ENCODE results near the gene KIAA1755.

KIAA1755 gene

GRCh38 chr20:38260378-38261053 is at the start of gene KIAA1755:
Gene KIAA1755, minus strand, starts transcription at chr20:38260735. Its CDS starts 235 bp downstream, at chr20:38260500.
- no peak for DNase-seq (ENCODE audit: low read depth)

- DNase-seq (ENCODE audit: low read depth): no peak
Measured at GRCh38 chr20:38308447-38308846, 47.9 kb upstream of the KIAA1755 start.

- DNase-seq (ENCODE audit: low read depth): no peak
Measured at GRCh38 chr20:38308047-38308438, 47.5 kb upstream of the KIAA1755 start.

- DNase-seq (ENCODE audit: low read depth): no peak
Measured at GRCh38 chr20:38307371-38308046, 47.0 kb upstream of the KIAA1755 start.

- DNase-seq (ENCODE audit: low read depth): no peak
Measured at GRCh38 chr20:38306379-38306778, 45.8 kb upstream of the KIAA1755 start.

- DNase-seq (ENCODE audit: low read depth): no peak
Measured at GRCh38 chr20:38305541-38305940, 45.0 kb upstream of the KIAA1755 start.

GRCh38 chr20:38304845-38305447 is 44.4 kb upstream of the KIAA1755 start:
- no peak for DNase-seq (ENCODE audit: low read depth)

DNA sequence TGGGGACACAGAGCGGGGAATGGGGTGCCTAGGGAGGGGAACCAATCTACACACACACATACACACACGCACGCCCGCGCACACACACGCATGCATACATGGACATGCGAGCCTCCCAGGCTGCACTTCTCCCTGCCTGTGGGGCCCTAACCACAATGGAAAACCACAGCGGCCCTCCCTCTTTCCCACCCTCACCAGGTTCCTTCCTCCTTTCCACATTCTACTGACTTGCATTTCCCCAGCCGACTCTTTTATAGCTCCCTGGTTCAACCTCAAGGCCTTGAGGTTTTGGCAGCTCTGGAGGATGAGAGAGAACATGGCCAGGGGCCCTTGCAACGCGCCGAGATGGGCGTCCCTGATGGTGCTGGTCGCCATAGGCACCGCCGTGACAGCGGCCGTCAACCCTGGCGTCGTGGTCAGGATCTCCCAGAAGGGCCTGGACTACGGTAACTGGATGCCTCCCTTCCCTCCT is 43.4 kb upstream of the KIAA1755 start, which contains the start of gene BPI:
TSS of gene BPI (plus strand) at position 249 of the 472 bp plus-strand sequence. CDS start at position 317, 68 bp downstream.
- no peak for DNase-seq (ENCODE audit: low read depth)

GRCh38 chr20:38302786-38303185 is 42.3 kb upstream of the KIAA1755 start:
- no peak for DNase-seq (ENCODE audit: low read depth)

DNA sequence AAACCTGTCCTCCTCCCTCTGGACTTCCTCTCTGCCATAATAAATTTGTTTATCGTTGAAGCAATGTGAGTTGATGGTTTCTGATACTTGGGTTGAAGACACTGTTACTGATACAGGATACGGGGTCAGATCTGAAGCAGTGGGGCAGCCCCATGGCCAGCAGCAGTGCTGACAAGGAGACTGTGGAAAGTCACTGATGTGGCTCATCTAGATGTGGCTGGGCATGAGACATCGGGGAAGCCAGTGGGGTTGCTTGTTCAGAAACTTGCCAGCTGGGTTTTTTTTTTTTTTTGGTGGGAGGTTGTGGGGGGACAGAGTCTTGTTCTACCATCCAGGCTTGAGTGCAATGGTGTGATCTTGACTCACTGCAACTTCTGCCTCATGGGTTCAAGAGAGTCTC is 40.8 kb upstream of the KIAA1755 start:
- DNase-seq (ENCODE audit: low read depth): no peak

DNA sequence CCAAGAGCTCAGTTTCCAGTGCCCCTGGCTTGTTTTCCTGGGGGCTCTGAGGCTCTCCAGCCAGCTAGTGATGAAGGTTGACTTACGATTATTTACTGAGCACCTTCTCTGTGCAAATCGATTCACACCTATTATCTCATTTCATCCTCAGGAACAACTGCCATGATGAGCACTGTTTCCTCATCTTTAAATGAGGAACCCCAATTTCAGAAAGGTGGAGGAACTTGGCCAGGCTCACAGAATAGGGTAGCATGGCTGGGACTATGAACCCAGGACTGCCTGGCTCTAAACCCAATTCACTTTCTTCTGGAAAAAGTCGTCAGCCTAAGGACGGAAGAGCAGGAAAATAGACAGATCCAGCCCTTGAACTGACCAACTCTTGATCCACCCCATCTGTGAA is 39.9 kb upstream of the KIAA1755 start:
- DNase-seq (ENCODE audit: low read depth): no peak

GRCh38 chr20:38299963-38300362 is 39.4 kb upstream of the KIAA1755 start:
- no peak for DNase-seq (ENCODE audit: low read depth)

DNA sequence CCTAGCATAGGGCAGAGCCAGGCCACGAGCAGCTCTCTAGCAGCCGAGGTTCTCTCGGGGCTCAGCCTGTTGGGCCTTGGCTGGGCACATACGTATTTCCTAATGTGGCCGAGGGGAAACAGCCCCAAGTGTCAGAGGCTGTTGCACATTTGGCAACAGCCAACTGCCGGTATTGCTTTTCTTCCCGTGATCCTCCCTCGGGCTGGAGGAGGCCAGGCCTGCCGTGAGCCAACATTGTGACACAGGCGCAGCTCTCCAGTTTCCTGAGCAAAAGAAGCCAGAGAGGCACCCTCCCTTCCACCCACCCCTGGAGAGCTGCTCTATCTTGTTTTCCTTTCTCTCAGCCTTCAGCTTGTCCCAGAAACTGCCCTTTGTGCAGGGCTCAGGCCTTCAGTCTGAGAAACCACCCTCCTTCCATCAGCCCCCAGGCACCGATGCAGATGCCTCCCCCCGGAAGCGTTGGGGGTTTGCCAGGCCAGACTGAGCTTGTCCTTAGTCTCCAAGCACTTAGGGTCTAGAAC is 38.3 kb upstream of the KIAA1755 start:
- no peak for DNase-seq (ENCODE audit: low read depth)

DNA sequence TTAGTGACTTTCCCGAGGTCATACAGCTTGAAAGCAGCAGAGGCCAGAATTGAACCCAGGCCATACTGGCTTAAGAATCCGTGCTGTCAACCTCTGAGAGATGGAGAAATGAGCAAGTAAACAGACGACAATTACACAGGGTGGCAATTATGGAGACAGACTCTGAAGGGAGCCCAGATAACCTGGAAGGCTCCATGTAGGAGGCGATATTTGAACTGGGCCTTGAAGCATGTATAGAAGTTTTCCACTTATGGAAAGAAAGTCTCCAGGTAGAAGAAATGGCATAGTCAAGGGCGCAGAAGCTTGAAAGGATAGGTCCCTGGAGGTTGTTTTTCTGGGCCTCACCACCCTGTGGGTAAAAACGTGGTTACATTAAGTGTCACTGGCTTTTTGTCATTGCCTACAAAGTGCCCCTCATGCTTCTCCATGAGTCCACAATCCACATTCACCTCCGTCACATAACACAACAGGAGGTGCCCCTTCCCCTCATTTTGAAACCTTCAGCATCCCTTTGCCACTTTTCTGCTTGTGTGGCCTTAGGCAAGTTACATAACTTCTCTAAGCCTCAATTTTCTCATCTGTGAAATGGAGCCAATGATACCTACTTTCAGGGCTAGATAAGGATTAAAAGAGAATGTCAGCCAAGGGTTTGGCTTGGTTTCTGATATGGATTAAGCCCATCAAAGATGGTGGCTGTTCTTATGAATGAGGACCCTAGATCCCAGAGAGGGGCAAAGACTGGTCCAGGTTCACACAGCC is 37.6 kb upstream of the KIAA1755 start:
- DNase-seq (ENCODE audit: low read depth): no peak

DNA sequence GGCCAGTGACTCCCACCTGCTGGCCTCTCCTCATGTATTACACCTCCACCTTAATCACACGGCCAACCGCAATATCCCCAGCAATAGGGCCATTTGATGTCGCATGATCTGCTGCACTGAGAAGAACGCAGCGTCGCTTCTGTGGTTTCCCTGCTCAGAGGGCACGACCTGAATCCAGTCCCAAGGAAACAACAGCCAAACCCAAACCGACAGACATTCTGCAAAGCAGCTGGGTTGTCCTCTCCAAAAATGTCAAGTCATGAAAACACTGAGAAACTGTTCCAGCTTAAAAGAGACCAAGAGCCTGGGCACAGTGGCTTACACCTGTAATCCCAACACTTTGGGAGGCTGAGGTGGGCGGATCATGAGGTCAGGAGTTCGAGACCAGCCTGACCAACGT is 35.9 kb upstream of the KIAA1755 start:
- DNase-seq (ENCODE audit: low read depth): no peak

DNA sequence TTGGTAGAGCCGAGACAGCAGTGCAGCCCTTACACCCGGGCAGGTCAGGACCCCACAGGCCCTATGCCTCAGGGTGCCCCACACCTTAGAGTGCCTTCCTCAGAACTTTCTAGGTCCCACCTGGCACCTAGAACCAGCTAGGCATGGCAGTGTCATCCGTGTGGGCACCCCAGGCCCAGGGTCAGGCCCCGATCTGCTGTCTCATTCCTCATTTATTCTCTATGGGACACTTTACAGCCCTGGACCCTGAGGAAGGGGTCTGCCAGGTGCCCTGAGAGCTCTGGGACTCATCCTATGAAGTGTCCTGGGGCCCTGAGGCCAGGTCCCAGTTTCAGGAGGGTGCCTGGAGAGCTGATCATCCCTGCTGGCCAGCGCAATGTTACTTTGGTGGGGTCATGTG is 35.3 kb upstream of the KIAA1755 start:
- no peak for DNase-seq (ENCODE audit: low read depth)

- no peak for DNase-seq (ENCODE audit: low read depth)
Measured at GRCh38 chr20:38294076-38294591, 33.6 kb upstream of the KIAA1755 start.

DNA sequence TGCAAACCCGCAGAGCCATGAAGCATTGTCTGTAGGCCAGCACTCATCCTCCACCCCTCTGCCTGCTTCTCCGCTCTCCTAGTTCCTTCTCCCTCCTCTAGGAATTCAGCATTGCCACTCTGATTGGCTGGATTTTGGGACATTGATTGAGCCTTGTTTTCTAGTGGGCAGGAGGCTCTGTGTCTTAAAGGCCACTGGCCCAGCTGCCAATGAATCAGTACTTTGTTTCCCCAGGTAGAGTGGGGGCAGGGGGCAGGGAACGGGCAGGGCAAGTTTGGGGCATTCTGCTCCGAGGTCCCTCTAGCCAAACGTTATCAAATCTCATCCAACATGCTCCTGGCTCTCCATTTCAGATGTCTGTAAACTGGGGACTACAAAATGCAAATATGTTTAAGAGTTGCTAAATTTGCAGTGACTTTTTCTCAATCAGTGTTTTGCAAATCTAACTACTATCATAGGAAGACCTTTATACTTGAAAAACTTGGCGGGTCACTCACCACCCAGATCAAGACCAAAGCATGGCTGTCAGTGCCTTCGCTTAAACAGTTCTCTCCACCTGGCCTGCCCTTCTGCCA is 33.0 kb upstream of the KIAA1755 start:
- DNase-seq (ENCODE audit: low read depth): no peak

DNA sequence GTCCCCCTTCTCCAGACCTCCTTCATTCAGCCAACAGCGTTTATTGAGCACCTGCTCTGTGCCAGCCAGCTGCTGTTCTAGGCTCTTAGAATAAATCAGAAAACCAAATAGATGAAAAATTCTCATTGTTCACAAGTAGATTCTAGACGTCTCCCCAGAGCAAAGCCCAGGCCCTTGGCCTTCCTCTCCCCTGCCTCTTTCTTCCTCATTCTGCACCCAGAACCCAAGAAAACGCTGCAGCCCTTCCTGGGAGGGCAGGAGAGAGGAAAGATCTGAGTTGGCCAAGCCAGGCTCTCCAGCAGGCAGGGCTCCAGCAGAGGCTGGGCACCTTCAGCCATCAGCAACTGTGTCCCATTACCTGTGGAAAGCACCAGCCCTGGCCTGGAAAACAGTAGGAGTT is 31.4 kb upstream of the KIAA1755 start:
- no peak for DNase-seq (ENCODE audit: low read depth)

DNA sequence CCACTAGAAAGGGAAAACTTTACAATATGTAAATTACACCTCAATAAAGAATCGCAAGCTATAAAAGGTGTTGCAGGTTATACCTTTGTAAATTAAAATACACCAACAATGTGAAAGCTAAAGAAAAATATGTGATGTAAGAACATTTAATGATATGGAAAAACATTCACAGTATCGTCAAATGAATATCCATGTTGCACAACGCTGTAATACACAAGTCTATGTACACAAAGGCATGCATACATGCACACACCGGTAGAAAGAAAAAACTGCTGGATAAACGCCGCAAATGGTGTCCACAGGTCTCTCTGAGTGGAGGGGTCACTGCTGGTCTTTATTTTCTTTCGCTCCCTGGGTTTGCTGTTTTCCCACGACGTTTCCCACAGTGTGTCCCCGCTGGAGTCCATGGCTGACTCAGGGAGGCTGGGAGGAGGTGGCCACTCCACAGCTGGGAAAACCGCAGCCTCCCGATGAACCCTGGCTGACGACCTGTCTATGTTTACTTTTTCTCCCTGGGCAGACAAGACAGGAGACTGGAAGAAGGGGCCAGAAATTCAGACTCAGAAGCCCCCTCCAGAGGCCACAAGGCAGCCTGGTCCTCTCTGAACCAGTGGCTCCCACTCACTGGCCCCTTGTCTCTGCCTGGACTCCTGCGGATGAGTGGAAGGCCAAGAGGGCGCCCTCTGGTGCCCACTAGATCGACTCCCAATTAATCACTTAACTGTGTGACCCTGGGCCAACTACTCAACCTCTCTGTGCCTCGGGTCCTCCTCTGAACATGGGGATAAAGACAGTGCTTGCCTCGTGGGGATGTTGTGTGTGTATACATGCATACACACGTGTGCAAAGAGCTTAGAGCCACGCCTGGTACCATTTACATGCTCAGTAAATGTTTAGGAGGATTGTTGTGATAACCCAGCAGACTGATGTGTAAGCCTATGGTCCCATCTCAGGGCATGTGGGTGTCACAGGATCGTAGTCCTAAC is 30.6 kb upstream of the KIAA1755 start:
- DNase-seq (ENCODE audit: low read depth): no peak
